ENCODE results near the gene GGNBP2.

The GGNBP2 gene

GRCh38 chr17:36503456-36504155 is 41.1 kb upstream of the GGNBP2 start:
- Histone ChIP-seq H2BK120ac (ENCODE audit: low read depth, low read length) (no peak overlapping the region), H3K27me3 (ENCODE audit: control insufficient read depth in 3 of 3, insufficient read depth in 3 of 3, low read depth in 1 of 3, low read length in 3 of 3) (no peaks in the 10 kb centered on the region), H4K8ac (ENCODE audit: low read depth, low read length) (no peak overlapping the region), H3K36me3 (replicated peaks in 1 of 2; ENCODE audit: control insufficient read depth in 2 of 2, insufficient read depth in 2 of 2, low read length in 2 of 2) (peaks cover 47 to 93% of the 10 kb centered on the region in 2 donors), H2BK15ac (ENCODE audit: low read length) (no peak overlapping the region), H3K4me1 (ENCODE audit: control insufficient read depth in 2 of 2, insufficient read depth in 1 of 2, low read depth in 1 of 2, low read length in 2 of 2) (no peaks in the 10 kb centered on the region), H3K14ac (ENCODE audit: low read length) (no peak overlapping the region), H3K27ac (replicated peaks; ENCODE audit: low read length) (no peak overlapping the region), H3K4me2 (ENCODE audit: insufficient read depth, low read length, poor library complexity, severe bottlenecking) (no peak overlapping the region), H3K9me3 (replicated peaks in 1 of 2; ENCODE audit: control insufficient read depth in 2 of 2, insufficient read depth in 1 of 2, low read depth in 1 of 2, low read length in 2 of 2) (no peaks in the 10 kb centered on the region), H3K4ac (ENCODE audit: low read length) (no peak overlapping the region), H2AFZ (ENCODE audit: low read length) (no peak overlapping the region), H3K23ac (ENCODE audit: low read depth, low read length, poor library complexity) (no peak overlapping the region), H2BK5ac (ENCODE audit: low read length) (peak overlapping the region; percentile 7), H3K9ac (ENCODE audit: low read depth, low read length, poor library complexity) (peak overlapping the region; percentile 71), H3K79me1 (ENCODE audit: low read depth, low read length) (no peaks in the 10 kb centered on the region), H3K18ac (ENCODE audit: low read length) (no peak overlapping the region), H4K91ac (ENCODE audit: low read depth, low read length, poor library complexity) (no peak overlapping the region), H2BK12ac (ENCODE audit: low read length) (no peak overlapping the region), H2AK5ac (ENCODE audit: low read depth, low read length) (no peak overlapping the region), H3K4me3 (ENCODE audit: low read length in 2 of 2) (peak overlapping the region in 1 of 2 donors; percentile 17)
- WGBS, 2 donors (ENCODE audit: extremely low coverage in 2 of 2, insufficient read length in 2 of 2, insufficient replicate concordance in 1 of 2): no CpG with 5 or more reads among the region's 7 CpGs
- DNase-seq (ENCODE audit: low spot score): no peak

- Histone ChIP-seq H3K4ac (ENCODE audit: low read length) (no peak overlapping the region), H3K9me3 (replicated peaks in 1 of 2; ENCODE audit: control insufficient read depth in 2 of 2, insufficient read depth in 1 of 2, low read depth in 1 of 2, low read length in 2 of 2) (no peaks in the 10 kb centered on the region), H3K4me1 (ENCODE audit: control insufficient read depth in 2 of 2, insufficient read depth in 1 of 2, low read depth in 1 of 2, low read length in 2 of 2) (no peaks in the 10 kb centered on the region), H3K18ac (ENCODE audit: low read length) (no peak overlapping the region), H3K14ac (ENCODE audit: low read length) (no peak overlapping the region), H3K4me2 (ENCODE audit: insufficient read depth, low read length, poor library complexity, severe bottlenecking) (no peak overlapping the region), H2BK5ac (ENCODE audit: low read length) (peak overlapping the region; percentile 7), H2BK120ac (ENCODE audit: low read depth, low read length) (no peak overlapping the region), H3K36me3 (replicated peaks in 1 of 2; ENCODE audit: control insufficient read depth in 2 of 2, insufficient read depth in 2 of 2, low read length in 2 of 2) (peaks cover 46 to 93% of the 10 kb centered on the region in 2 donors), H4K8ac (ENCODE audit: low read depth, low read length) (no peak overlapping the region), H2BK12ac (ENCODE audit: low read length) (no peak overlapping the region), H2BK15ac (ENCODE audit: low read length) (no peak overlapping the region), H3K9ac (ENCODE audit: low read depth, low read length, poor library complexity) (no peak overlapping the region), H2AFZ (ENCODE audit: low read length) (no peak overlapping the region), H3K4me3 (ENCODE audit: low read length in 2 of 2) (no peak overlapping the region), H2AK5ac (ENCODE audit: low read depth, low read length) (no peak overlapping the region), H3K27ac (replicated peaks; ENCODE audit: low read length) (no peak overlapping the region), H3K23ac (ENCODE audit: low read depth, low read length, poor library complexity) (no peak overlapping the region), H3K27me3 (ENCODE audit: control insufficient read depth in 3 of 3, insufficient read depth in 3 of 3, low read depth in 1 of 3, low read length in 3 of 3) (no peaks in the 10 kb centered on the region), H4K91ac (ENCODE audit: low read depth, low read length, poor library complexity) (no peak overlapping the region), H3K79me1 (ENCODE audit: low read depth, low read length) (no peaks in the 10 kb centered on the region)
- no CpG with 5 or more reads among the region's 5 CpGs for WGBS, 2 donors (ENCODE audit: extremely low coverage in 2 of 2, insufficient read length in 2 of 2, insufficient replicate concordance in 1 of 2)
- no peak for DNase-seq (ENCODE audit: low spot score)
These were observed 40.6 kb upstream of the GGNBP2 start for GRCh38 chr17:36504156-36504545.

- no peaks in the 10 kb centered on the region for H3K27me3 ChIP-seq (ENCODE audit: control insufficient read depth in 3 of 3, insufficient read depth in 3 of 3, low read depth in 1 of 3, low read length in 3 of 3)
- H3K4me3 ChIP-seq (ENCODE audit: low read length in 2 of 2): no peak overlapping the region
- H2AK5ac ChIP-seq (ENCODE audit: low read depth, low read length): no peak overlapping the region
- H2BK12ac ChIP-seq (ENCODE audit: low read length): no peak overlapping the region
- H2BK15ac ChIP-seq (ENCODE audit: low read length): no peak overlapping the region
- H3K27ac ChIP-seq (replicated peaks; ENCODE audit: low read length): no peak overlapping the region
- H3K36me3 ChIP-seq (replicated peaks in 1 of 2; ENCODE audit: control insufficient read depth in 2 of 2, insufficient read depth in 2 of 2, low read length in 2 of 2): peaks cover 50 to 98% of the 10 kb centered on the region in 2 donors
- H2BK120ac ChIP-seq (ENCODE audit: low read depth, low read length): no peak overlapping the region
- no peak for DNase-seq (ENCODE audit: low spot score)
- H3K9me3 ChIP-seq (replicated peaks in 1 of 2; ENCODE audit: control insufficient read depth in 2 of 2, insufficient read depth in 1 of 2, low read depth in 1 of 2, low read length in 2 of 2): no peaks in the 10 kb centered on the region
- no peak overlapping the region for H3K18ac ChIP-seq (ENCODE audit: low read length)
- H4K8ac ChIP-seq (ENCODE audit: low read depth, low read length): no peak overlapping the region
- H3K4me1 ChIP-seq (ENCODE audit: control insufficient read depth in 2 of 2, insufficient read depth in 1 of 2, low read depth in 1 of 2, low read length in 2 of 2): no peaks in the 10 kb centered on the region
- no peaks in the 10 kb centered on the region for H3K79me1 ChIP-seq (ENCODE audit: low read depth, low read length)
- no peak overlapping the region for H3K23ac ChIP-seq (ENCODE audit: low read depth, low read length, poor library complexity)
- H3K4ac ChIP-seq (ENCODE audit: low read length): no peak overlapping the region
- no peak overlapping the region for H2BK5ac ChIP-seq (ENCODE audit: low read length)
- no CpG with 5 or more reads among the region's 8 CpGs for WGBS, 2 donors (ENCODE audit: extremely low coverage in 2 of 2, insufficient read length in 2 of 2, insufficient replicate concordance in 1 of 2)
- no peak overlapping the region for H4K91ac ChIP-seq (ENCODE audit: low read depth, low read length, poor library complexity)
- no peak overlapping the region for H3K14ac ChIP-seq (ENCODE audit: low read length)
- peak overlapping the region; percentile 61 for H3K9ac ChIP-seq (ENCODE audit: low read depth, low read length, poor library complexity)
- H3K4me2 ChIP-seq (ENCODE audit: insufficient read depth, low read length, poor library complexity, severe bottlenecking): no peak overlapping the region
- H2AFZ ChIP-seq (ENCODE audit: low read length): no peak overlapping the region
These were observed 39.5 kb upstream of the GGNBP2 start for GRCh38 chr17:36505171-36505570.

- no peak overlapping the region for H4K91ac ChIP-seq (ENCODE audit: low read depth, low read length, poor library complexity)
- H2BK15ac ChIP-seq (ENCODE audit: low read length): no peak overlapping the region
- no peak overlapping the region for H2AFZ ChIP-seq (ENCODE audit: low read length)
- no peak overlapping the region for H3K14ac ChIP-seq (ENCODE audit: low read length)
- no peak overlapping the region for H2AK5ac ChIP-seq (ENCODE audit: low read depth, low read length)
- no peak overlapping the region for H3K4me3 ChIP-seq (ENCODE audit: low read length in 2 of 2)
- H3K27ac ChIP-seq (replicated peaks; ENCODE audit: low read length): no peak overlapping the region
- no peak overlapping the region for H3K18ac ChIP-seq (ENCODE audit: low read length)
- H3K27me3 ChIP-seq (ENCODE audit: control insufficient read depth in 3 of 3, insufficient read depth in 3 of 3, low read depth in 1 of 3, low read length in 3 of 3): no peaks in the 10 kb centered on the region
- no peak overlapping the region for H3K4ac ChIP-seq (ENCODE audit: low read length)
- no peak overlapping the region for H4K8ac ChIP-seq (ENCODE audit: low read depth, low read length)
- no peak overlapping the region for H3K9ac ChIP-seq (ENCODE audit: low read depth, low read length, poor library complexity)
- H3K79me1 ChIP-seq (ENCODE audit: low read depth, low read length): no peaks in the 10 kb centered on the region
- no CpG with 5 or more reads among the region's 6 CpGs for WGBS, 2 donors (ENCODE audit: extremely low coverage in 2 of 2, insufficient read length in 2 of 2, insufficient replicate concordance in 1 of 2)
- H3K23ac ChIP-seq (ENCODE audit: low read depth, low read length, poor library complexity): no peak overlapping the region
- no peak overlapping the region for H2BK5ac ChIP-seq (ENCODE audit: low read length)
- no peak overlapping the region for H2BK12ac ChIP-seq (ENCODE audit: low read length)
- no peak overlapping the region for H2BK120ac ChIP-seq (ENCODE audit: low read depth, low read length)
- H3K9me3 ChIP-seq (replicated peaks in 1 of 2; ENCODE audit: control insufficient read depth in 2 of 2, insufficient read depth in 1 of 2, low read depth in 1 of 2, low read length in 2 of 2): no peaks in the 10 kb centered on the region
- no peak for DNase-seq (ENCODE audit: low spot score)
- H3K4me1 ChIP-seq (ENCODE audit: control insufficient read depth in 2 of 2, insufficient read depth in 1 of 2, low read depth in 1 of 2, low read length in 2 of 2): no peaks in the 10 kb centered on the region
- H3K36me3 ChIP-seq (replicated peaks in 1 of 2; ENCODE audit: control insufficient read depth in 2 of 2, insufficient read depth in 2 of 2, low read length in 2 of 2): peaks cover 50 to 98% of the 10 kb centered on the region in 2 donors
- no peak overlapping the region for H3K4me2 ChIP-seq (ENCODE audit: insufficient read depth, low read length, poor library complexity, severe bottlenecking)
These were observed 38.4 kb upstream of the GGNBP2 start for GRCh38 chr17:36506249-36506826.
